Stomach (tissue), 9 donors: ENCODE results near the gene TSPAN15. TPM values are rescaled to one million over a fixed set of nuclear protein-coding genes. Genes with fewer than 3 reads are reported as not detected.
A peak's percentile ranks its signal among the peaks of the same experiment; 100 is the strongest.

Experiments
- DNase-seq, 2 donors: peaks; one replicate each; pipeline versions ENCODE4 v3.0.0 to v3.0.0-alpha.2; 2013 to 2019
- H3K27ac ChIP-seq, 5 donors: fragments of 200-600 bp in 4 of 5; sonication (generic) in 4 of 5; one replicate each; pipeline ENCODE4 v1.5.1; 2013 to 2019; ENCODE audit warnings: mild to moderate bottlenecking in 1 of 5, moderate library complexity in 1 of 5
- H3K27me3 ChIP-seq, 3 donors: fragments of 200-600 bp; sonication (generic); one replicate each; pipeline ENCODE4 v1.5.1; 2017 to 2019; ENCODE audit warnings: mixed run types in 1 of 3
- H3K36me3 ChIP-seq, 4 donors: fragments of 200-600 bp; sonication (generic); 1 replicate in 3 of 4; 2 replicates in 1 of 4; pipeline ENCODE4 v1.5.1; 2016 to 2019
- H3K4me1 ChIP-seq, 4 donors: fragments of 200-600 bp; sonication (generic); one replicate each; pipeline ENCODE4 v1.5.1; 2016 to 2019
- H3K4me3 ChIP-seq, 4 donors: fragments of 200-600 bp; sonication (generic) in 3 of 4; one replicate each; pipeline ENCODE4 v1.5.1; 2016 to 2019; ENCODE audit warnings: mild to moderate bottlenecking in 1 of 4
- H3K9me3 ChIP-seq, 4 donors: fragments of 200-600 bp; sonication (generic); one replicate each; pipeline ENCODE4 v1.5.1; 2016 to 2019
- EP300 ChIP-seq: sonication (generic); formaldehyde crosslinking; IDR thresholded peaks from one replicate; pipeline ENCODE4 v1.6.1; 2017; ENCODE audit warnings: antibody characterized with exemption
- POLR2A ChIP-seq, 4 donors: fragments of 450-650 bp; IDR thresholded peaks; one replicate each; pipeline ENCODE4 v1.6.1; 2016; ENCODE audit warnings: antibody characterized with exemption in 4 of 4, control low read depth in 2 of 4, mild to moderate bottlenecking in 1 of 4, moderate library complexity in 1 of 4
- POLR2AphosphoS5 ChIP-seq, 3 donors: sonication (generic); formaldehyde crosslinking; IDR thresholded peaks; one replicate each; pipeline ENCODE4 v1.6.1; 2016; ENCODE audit warnings: antibody characterized with exemption in 3 of 3
- WGBS, 5 donors: extraction: QIAGEN DNeasy Blood & Tissue Kit in 3 of 5; methylation state at CpG; one replicate each; pipeline versions ENCODE4 v1.1.5 to v1.1.7; 2013 to 2018; 5-methylcytosine and 5-hydroxymethylcytosine counted together
- intact Hi-C: fragments of 100-400 bp; cut with DNase I; formaldehyde crosslinking; loops from one replicate; pipeline ENCODE4 v1.15.1; 2023; ENCODE audit warnings: low total_unique reads
- polyA plus RNA-seq, 3 donors: library from polyadenylated mRNA; stranded (reverse); fragments of 200-250 nt; gene quantifications; one replicate each; pipeline ENCODE4 v1.2.3, GENCODE V29; 2013
- total RNA-seq, 5 donors: library from RNA; depleted of rRNA; stranded (reverse); fragments of >200 nt; gene quantifications; one replicate each; pipeline versions ENCODE4 v1.1.0 to v1.2.3, GENCODE V29; 2014 to 2016
- TF ChIP-seq, protein P1 (sequence below), 7 experiments: fragments of 450-650 bp in 4 of 7; fragments of 200-600 bp in 3 of 7; sonication (generic) in 3 of 7; IDR thresholded peaks; one replicate each; pipeline ENCODE4 v1.5.1; 2016 to 2019; ENCODE audit warnings: antibody characterized with exemption in 7 of 7, control low read depth in 2 of 7, mild to moderate bottlenecking in 1 of 7
- donor health status: healthy with polysubstance abuse.
- donor health status: Bipolar disorder and iron deficiency.
- donor health status: healthy.

Gene TSPAN15
- total and polyA plus RNA-seq, 8 donors, result 23.5 to 153 (median 74.5) TPM

DNA sequence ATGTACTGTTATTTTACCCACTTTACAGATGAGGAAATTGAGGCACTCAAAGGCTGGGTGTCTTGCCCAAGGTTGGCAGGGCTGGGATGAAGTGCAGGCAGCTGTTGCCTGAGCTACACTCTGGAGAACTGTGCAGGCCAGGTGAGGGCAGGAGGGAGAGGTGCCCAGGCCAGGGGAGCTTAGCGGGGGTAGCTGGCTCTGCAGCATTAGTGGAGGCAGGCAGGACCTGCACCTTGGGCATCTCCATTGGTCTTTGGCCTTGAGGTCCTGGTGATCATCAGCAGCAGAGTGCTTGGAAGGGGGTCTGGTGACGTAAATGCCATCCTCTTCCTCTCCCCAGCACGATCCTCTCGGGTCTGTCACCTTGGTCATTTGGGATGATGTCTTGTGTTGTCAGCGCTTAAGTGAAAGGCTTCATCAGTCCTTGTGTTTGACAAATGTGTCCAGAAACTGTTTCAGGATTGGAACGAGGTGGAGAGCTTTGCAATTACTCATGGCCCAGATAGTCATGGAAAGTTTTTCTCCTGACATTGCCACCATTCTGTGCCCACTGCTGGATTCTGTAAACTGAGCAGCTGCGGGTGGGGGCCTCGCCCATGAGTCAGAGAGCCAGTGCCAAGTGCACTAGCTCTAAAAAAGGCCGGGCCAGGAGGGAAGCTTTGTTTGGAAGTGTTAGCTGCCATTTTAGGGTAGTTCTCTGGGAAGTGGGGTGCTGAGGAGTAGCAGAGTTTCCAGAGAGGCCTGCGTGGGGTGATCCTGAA is 47.6 kb downstream of the TSPAN15 start:
- Histone ChIP-seq H3K27me3 (no peaks in the 10 kb centered on the region), H3K9me3 (no peaks in the 10 kb centered on the region), H3K27ac (peak overlapping the region in 4 of 5 donors; percentile 4 to 65 (median 55)), H3K4me3 (no peak overlapping the region), H3K4me1 (peaks cover 19 to 89% (median 49%) of the 10 kb centered on the region in 4 donors), H3K36me3 (peaks cover 0 to 78% (median 71%) of the 10 kb centered on the region in 4 donors)
- WGBS, 5 donors, result 67 to 78% (median 75%) methylated on average over 10 of the region's 10 CpGs
- TF ChIP-seq POLR2A (IDR thresholded peaks at IDR 0.05) (no peak), POLR2AphosphoS5 (IDR thresholded peaks at IDR 0.05) (peak in 2 of 3 donors; percentile 11 to 42), EP300 (no peak)
- TF ChIP-seq, protein P1, sequence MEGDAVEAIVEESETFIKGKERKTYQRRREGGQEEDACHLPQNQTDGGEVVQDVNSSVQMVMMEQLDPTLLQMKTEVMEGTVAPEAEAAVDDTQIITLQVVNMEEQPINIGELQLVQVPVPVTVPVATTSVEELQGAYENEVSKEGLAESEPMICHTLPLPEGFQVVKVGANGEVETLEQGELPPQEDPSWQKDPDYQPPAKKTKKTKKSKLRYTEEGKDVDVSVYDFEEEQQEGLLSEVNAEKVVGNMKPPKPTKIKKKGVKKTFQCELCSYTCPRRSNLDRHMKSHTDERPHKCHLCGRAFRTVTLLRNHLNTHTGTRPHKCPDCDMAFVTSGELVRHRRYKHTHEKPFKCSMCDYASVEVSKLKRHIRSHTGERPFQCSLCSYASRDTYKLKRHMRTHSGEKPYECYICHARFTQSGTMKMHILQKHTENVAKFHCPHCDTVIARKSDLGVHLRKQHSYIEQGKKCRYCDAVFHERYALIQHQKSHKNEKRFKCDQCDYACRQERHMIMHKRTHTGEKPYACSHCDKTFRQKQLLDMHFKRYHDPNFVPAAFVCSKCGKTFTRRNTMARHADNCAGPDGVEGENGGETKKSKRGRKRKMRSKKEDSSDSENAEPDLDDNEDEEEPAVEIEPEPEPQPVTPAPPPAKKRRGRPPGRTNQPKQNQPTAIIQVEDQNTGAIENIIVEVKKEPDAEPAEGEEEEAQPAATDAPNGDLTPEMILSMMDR (IDR thresholded peaks at IDR 0.05), result no peak
- intact Hi-C loops, result no loop called here
- DNase-seq, result peak in 1 of 2 donors; percentile 26

DNA sequence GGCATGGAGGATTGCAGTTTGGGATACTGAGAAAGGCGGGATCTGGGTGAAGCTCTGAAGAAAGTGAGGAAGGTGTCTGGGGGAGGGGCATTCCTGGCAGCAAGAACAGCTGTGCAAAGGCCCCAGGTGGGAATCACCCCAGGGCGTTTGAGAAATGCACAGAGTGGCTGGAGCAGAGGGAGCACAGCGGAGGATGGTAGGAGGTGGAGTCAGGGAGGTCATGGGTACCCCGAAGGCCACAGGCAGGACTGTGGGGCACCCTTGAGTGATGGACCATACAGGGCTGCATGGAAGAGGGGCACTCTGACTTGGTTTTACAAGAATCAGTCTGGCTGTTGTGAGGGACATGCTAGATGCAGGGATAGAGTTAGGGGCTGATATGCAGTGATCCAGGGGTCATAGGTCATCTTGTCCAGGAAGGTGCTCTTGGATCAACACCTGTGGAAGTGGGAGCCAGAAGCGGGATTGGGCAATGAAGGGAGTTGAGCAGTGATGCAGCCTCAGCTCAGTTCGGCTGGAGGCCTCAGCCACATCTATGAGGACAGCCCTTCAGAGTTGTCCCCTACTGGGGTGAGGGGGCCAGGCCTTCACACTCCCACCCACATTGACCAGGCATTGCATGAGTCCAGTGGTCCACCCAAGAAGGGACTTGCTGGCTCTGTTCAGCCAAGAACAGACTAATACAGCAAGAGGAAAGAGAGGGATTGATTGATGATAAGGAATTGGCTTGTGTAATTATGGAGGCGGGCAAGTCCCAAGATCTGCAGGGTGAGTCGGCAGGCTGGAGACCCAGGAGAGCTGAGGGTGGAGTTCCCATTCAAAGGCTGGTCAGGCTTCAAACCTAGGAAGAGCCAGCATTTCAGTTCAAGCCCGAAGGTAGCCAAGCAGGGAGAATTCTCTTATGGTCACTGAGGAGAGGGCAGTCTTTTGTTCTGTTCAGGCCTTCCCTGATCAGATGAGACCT is 48.7 kb downstream of the TSPAN15 start:
- peaks cover 19 to 79% (median 43%) of the 10 kb centered on the region in 4 donors for H3K4me1 ChIP-seq
- 68 to 76% (median 70%) methylated on average over 9 of the region's 9 CpGs for WGBS, 5 donors
- no peak overlapping the region for H3K4me3 ChIP-seq
- TF ChIP-seq POLR2AphosphoS5 (IDR thresholded peaks at IDR 0.05) (no peak), POLR2A (IDR thresholded peaks at IDR 0.05) (no peak), EP300 (no peak)
- TF ChIP-seq, protein P1 (IDR thresholded peaks at IDR 0.05), result no peak
- H3K27ac ChIP-seq, result peak overlapping the region in 3 of 5 donors; percentile 4 to 65 (median 64)
- H3K27me3 ChIP-seq, result no peaks in the 10 kb centered on the region
- no peaks in the 10 kb centered on the region for H3K9me3 ChIP-seq
- DNase-seq, result peak; percentile 13 to 25
- H3K36me3 ChIP-seq, result peaks cover 3 to 84% (median 77%) of the 10 kb centered on the region in 4 donors
- intact Hi-C loops, result no loop called here

DNA sequence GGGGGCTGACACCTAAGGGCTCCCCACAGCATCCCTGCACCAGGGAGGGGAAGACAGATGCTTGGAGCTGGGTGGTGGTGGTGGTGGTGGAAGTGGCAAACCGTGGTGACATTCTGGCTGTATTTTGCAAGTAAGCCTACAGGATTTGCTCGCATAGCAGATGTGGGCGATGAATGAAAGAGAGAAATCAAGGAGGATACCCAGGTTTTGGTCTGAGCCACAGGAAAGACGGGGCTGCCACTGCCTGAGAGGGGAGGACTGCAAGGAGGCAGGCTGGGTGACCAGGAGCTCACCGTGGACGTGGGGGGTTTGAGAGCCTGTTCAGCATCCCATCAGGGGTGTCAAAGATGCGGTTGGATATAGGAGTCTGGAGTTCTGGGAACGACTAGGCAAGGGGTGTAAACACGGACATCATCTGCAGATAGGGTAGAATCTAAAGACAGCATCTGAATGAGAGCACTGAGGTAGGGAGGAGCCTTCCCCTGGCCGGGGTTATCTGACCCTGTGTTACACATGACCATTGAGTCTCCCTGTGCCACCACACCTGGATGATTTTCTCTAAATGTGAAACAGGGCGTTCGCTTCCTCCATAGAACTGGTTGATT is 49.7 kb downstream of the TSPAN15 start:
- Histone ChIP-seq H3K4me1 (peaks cover 19 to 73% (median 39%) of the 10 kb centered on the region in 4 donors), H3K27ac (peak overlapping the region in 2 of 5 donors; percentile 24 to 64), H3K4me3 (no peak overlapping the region), H3K27me3 (no peaks in the 10 kb centered on the region), H3K9me3 (no peaks in the 10 kb centered on the region), H3K36me3 (peaks cover 3 to 84% (median 69%) of the 10 kb centered on the region in 4 donors)
- DNase-seq, result peak in 1 of 2 donors; percentile 17
- no peak for TF ChIP-seq POLR2AphosphoS5 (IDR thresholded peaks at IDR 0.05)
- TF ChIP-seq EP300, result no peak
- TF ChIP-seq POLR2A (IDR thresholded peaks at IDR 0.05), result no peak
- TF ChIP-seq, protein P1 (IDR thresholded peaks at IDR 0.05), result no peak
- 83 to 92% (median 90%) methylated on average over 12 of the region's 12 CpGs for WGBS, 5 donors
- intact Hi-C loops, result no loop called here

DNA sequence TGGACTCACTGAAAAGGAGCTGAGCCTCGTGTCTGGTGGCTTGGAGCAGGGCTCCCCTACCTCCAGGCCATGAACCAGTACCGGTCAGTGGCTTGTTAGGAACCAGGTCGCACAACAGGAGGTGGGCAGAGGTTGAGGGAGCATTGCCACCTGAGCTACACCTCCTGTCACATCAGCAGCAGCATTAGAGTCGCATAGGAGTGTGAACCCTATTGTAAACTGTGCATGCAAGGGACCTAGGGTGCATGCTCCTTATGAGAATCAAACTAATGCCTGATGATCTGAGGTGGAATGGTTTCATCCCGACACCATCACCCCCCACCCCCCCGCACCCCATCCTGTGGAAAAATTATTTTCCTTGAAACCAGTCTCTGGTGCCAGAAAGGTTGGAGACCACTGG is 50.4 kb downstream of the TSPAN15 start:
- 78 to 92% (median 87%) methylated on average over 6 of the region's 6 CpGs for WGBS, 5 donors
- Histone ChIP-seq H3K4me3 (no peak overlapping the region), H3K4me1 (peaks cover 19 to 73% (median 40%) of the 10 kb centered on the region in 4 donors), H3K27ac (no peak overlapping the region), H3K27me3 (no peaks in the 10 kb centered on the region), H3K36me3 (peaks cover 3 to 81% (median 64%) of the 10 kb centered on the region in 4 donors), H3K9me3 (no peaks in the 10 kb centered on the region)
- TF ChIP-seq EP300, result no peak
- TF ChIP-seq POLR2AphosphoS5 (IDR thresholded peaks at IDR 0.05), result no peak
- intact Hi-C loops, result no loop called here
- no peak for DNase-seq
